Measurements from ENCODE around the gene PGM1. TPM values are rescaled to one million over a fixed set of nuclear protein-coding genes. Genes with fewer than 3 reads are reported as not detected.
A peak's percentile ranks its signal among the peaks of the same experiment; 100 is the strongest.

PGM1 gene
- total RNA-seq, 4 donors from 2014 or later = 37.1 to 84.1 (median 63.2) TPM

DNA sequence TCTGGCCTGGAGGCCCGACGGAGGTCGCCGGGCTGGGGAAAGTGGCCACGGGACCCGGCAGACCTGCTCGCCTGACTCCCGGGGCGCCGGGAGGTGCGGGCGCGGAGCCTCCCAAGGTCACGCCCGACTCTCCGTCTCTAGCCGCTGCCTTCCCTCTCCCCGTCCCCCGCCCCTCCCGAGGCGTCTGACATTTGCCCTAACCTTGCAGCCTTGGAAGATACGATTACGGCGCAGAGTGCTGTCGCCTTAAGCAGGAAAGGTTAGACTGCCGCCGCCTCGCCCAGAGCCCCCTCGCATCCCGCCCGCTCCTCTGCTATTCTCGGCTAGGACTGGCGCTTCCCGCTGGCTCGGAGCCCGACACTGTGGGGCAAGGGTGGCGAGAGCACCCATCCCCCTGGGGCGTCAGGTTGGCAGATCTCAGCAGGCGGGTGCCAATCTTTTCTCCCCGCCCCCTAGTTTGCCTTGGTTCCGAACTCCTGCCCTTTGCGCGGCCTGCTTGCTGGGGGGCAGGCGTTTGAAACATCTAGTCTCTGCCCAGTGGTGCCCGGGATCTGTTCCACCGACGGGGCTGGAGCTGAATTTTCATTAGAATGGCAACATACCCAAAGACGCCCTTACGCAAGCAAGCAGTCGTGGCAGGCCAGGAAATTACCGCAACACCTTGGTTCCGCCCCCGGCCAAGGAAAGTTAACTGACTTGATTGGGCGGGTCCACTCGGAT, 835 bp downstream of the PGM1 start:
- intact Hi-C loops (cut with DNase I) = no loop called here
- Histone ChIP-seq H3K27ac (peak overlapping the region; percentile 85 to 87 (median 86)), H3K27me3 (no peaks in the 10 kb centered on the region), H3K4me1 (peaks cover 0 to 4% of the 10 kb centered on the region in 2 donors), H3K4me3 (replicated peaks in 1 of 3) (peak overlapping the region; percentile 83 to 93 (median 88)), H3K9me3 (no peaks in the 10 kb centered on the region), H3K36me3 (no peaks in the 10 kb centered on the region)
- WGBS, 2 donors = 10 to 16% methylated on average over 16 to 36 of the region's 55 CpGs
- peak; percentile 64 to 81 for DNase-seq
- TF ChIP-seq, protein P1, sequence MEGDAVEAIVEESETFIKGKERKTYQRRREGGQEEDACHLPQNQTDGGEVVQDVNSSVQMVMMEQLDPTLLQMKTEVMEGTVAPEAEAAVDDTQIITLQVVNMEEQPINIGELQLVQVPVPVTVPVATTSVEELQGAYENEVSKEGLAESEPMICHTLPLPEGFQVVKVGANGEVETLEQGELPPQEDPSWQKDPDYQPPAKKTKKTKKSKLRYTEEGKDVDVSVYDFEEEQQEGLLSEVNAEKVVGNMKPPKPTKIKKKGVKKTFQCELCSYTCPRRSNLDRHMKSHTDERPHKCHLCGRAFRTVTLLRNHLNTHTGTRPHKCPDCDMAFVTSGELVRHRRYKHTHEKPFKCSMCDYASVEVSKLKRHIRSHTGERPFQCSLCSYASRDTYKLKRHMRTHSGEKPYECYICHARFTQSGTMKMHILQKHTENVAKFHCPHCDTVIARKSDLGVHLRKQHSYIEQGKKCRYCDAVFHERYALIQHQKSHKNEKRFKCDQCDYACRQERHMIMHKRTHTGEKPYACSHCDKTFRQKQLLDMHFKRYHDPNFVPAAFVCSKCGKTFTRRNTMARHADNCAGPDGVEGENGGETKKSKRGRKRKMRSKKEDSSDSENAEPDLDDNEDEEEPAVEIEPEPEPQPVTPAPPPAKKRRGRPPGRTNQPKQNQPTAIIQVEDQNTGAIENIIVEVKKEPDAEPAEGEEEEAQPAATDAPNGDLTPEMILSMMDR (IDR thresholded peaks at IDR 0.05) = no peak
- TF ChIP-seq POLR2A (IDR thresholded peaks at IDR 0.05) = peak in 1 of 2 donors; percentile 33

DNA sequence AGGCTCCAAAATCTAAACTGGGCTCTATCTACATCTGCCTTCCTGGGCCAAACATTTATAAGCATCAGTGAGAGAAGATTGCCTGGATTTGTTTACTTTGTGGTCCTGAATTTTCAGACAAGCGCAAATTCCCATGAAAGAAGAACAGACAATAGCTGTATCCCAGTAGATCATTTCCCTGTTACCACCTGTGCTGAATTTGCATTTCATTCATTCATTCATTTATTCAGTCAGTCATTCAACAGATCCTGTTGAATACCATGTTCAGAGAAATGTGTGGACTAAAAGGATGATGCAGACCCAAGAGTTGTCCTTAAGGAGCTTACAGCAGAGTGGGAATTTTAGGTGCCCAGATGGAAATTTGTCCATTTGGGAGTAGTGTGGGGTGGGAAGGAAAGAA, 2.2 kb downstream of the PGM1 start:
- H3K27ac ChIP-seq = no peak overlapping the region
- H3K9me3 ChIP-seq = no peaks in the 10 kb centered on the region
- TF ChIP-seq POLR2A (IDR thresholded peaks at IDR 0.05) = no peak
- TF ChIP-seq, protein P1 (IDR thresholded peaks at IDR 0.05) = no peak
- DNase-seq = no peak
- no peaks in the 10 kb centered on the region for H3K36me3 ChIP-seq
- 96 to 100% methylated on average over 1 of the region's 1 CpG for WGBS, 2 donors
- H3K4me1 ChIP-seq = peaks cover 0 to 4% of the 10 kb centered on the region in 2 donors
- H3K27me3 ChIP-seq = no peaks in the 10 kb centered on the region
- intact Hi-C loops (cut with DNase I) = no loop called here
- H3K4me3 ChIP-seq (replicated peaks in 1 of 3) = no peak overlapping the region

DNA sequence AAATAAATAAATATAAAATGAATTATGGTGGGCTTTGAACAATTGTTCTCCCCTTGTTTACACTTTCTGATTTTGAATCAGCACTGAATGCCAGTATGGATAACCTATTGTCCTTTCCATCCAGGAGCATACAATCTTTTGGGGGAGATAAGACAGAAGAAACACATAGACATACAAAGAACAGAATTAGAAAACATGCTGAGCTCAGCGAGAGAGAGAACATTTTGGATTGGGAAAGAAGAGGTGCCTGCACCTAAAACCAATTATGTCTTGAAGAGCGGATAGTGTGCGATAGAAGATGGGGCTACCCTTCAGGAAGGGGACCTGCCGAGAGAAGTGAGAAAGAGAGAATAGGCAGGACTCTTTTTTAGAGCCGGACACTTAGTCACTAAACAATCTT, 6.6 kb downstream of the PGM1 start:
- H3K27ac ChIP-seq = no peak overlapping the region
- no peaks in the 10 kb centered on the region for H3K9me3 ChIP-seq
- H3K36me3 ChIP-seq = no peaks in the 10 kb centered on the region
- WGBS, 2 donors = 94 to 97% methylated on average over 5 of the region's 5 CpGs
- H3K27me3 ChIP-seq = no peaks in the 10 kb centered on the region
- no peak for TF ChIP-seq POLR2A (IDR thresholded peaks at IDR 0.05)
- TF ChIP-seq, protein P1 (IDR thresholded peaks at IDR 0.05) = no peak
- H3K4me3 ChIP-seq (replicated peaks in 1 of 3) = no peak overlapping the region
- intact Hi-C loops (cut with DNase I) = no loop called here
- DNase-seq = no peak
- H3K4me1 ChIP-seq = no peaks in the 10 kb centered on the region

DNA sequence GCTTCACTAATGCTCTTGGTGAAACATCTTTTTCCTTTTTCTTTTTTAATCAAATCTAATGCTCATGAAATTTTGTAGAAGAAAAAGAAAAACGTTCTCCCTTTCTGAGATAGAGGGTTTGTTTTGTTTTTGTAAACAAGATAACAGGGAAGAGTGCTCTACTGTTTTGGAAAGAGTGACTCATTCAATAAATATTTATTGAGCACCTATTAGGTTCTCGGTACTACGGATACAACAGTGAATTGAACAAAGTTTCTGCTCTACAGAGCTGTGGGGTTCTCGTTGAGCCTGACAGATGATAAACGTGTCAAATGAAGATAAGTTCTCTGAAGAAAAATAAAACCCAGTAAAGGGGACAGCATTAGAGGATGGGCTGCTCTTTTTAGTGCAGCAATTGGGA, 7.0 kb downstream of the PGM1 start:
- 83 to 84% methylated on average over 5 of the region's 5 CpGs for WGBS, 2 donors

DNA sequence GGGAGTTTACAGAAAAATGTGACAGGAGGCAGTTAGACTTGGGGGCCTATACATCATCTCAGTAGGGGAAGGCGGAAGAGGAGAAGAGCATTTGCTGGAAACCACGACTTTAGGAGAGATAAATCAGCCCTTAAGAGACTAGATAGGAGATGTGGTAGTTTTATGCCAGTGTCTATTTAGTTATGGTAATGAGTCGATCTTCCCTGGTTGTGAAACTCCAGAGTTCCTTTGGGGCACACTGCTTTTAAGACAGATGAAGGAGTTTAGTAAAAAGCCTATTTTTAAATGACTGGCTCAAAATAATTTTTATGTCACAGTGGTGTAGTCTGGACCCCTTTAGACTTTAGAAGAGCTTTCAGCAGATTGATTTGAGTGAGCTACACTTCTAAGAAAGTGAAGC, 7.8 kb downstream of the PGM1 start:
- 83 to 91% methylated on average over 3 of the region's 3 CpGs for WGBS, 2 donors
- Histone ChIP-seq H3K4me1 (no peaks in the 10 kb centered on the region), H3K9me3 (no peaks in the 10 kb centered on the region), H3K27ac (no peak overlapping the region), H3K27me3 (no peaks in the 10 kb centered on the region), H3K4me3 (replicated peaks in 1 of 3) (no peak overlapping the region), H3K36me3 (no peaks in the 10 kb centered on the region)
- TF ChIP-seq, protein P1 (IDR thresholded peaks at IDR 0.05) = no peak
- TF ChIP-seq POLR2A (IDR thresholded peaks at IDR 0.05) = no peak
- intact Hi-C loops (cut with DNase I) = no loop called here
- no peak for DNase-seq

More for the DNA sequence above, 7.0 kb downstream of the PGM1 start:
- H3K9me3 ChIP-seq = no peaks in the 10 kb centered on the region
- DNase-seq = no peak
- no peaks in the 10 kb centered on the region for H3K27me3 ChIP-seq
- H3K36me3 ChIP-seq = no peaks in the 10 kb centered on the region
- no peaks in the 10 kb centered on the region for H3K4me1 ChIP-seq
- intact Hi-C loops (cut with DNase I) = no loop called here
- H3K4me3 ChIP-seq (replicated peaks in 1 of 3) = no peak overlapping the region
- TF ChIP-seq, protein P1 (IDR thresholded peaks at IDR 0.05) = no peak
- no peak for TF ChIP-seq POLR2A (IDR thresholded peaks at IDR 0.05)
- H3K27ac ChIP-seq = no peak overlapping the region

Data from thyroid gland (tissue), 4 donors.